GM12891 (cell line): ENCODE results near the gene OCA2.
"Not testable (repeated sequence)": the region's sequence is repeated elsewhere in the genome, so short reads cannot be mapped to it uniquely, and the experiment has no call there.

Experiments used
- DNase-seq: peaks from one replicate; pipeline ENCODE4 v3.0.0; 2011; ENCODE audit warnings: low spot score; ENCODE audit not compliant: insufficient read length
- FAIRE-seq: peaks from 2 replicates; lab custom pipeline; 2011; peaks lifted over from hg19 to GRCh38; lab: Jason Lieb, UNC
- PAX5 ChIP-seq: IDR thresholded peaks from 2 replicates; pipeline ENCODE4 v1.6.1; 2011; ENCODE audit warnings: low read length, moderate library complexity, mild to moderate bottlenecking; ENCODE audit not compliant: insufficient read depth, severe bottlenecking
- POLR2A ChIP-seq: IDR thresholded peaks from 2 replicates; pipeline ENCODE4 v1.6.1; 2011; ENCODE audit warnings: low read depth, low read length, control low read depth
- POLR2AphosphoS5 ChIP-seq: IDR thresholded peaks from 2 replicates; pipeline ENCODE4 v1.6.1; 2011; ENCODE audit warnings: low read depth, low read length, control low read depth
- POU2F2 ChIP-seq: IDR thresholded peaks from 2 replicates; pipeline ENCODE4 v1.6.1; 2011; ENCODE audit warnings: low read depth, mild to moderate bottlenecking, control low read depth, low read length, moderate library complexity
- SPI1 ChIP-seq: IDR thresholded peaks from 2 replicates; pipeline ENCODE4 v1.6.1; 2011; ENCODE audit warnings: low read depth, low read length, control low read depth
- TAF1 ChIP-seq: IDR thresholded peaks from 2 replicates; pipeline ENCODE4 v1.6.1; 2011; ENCODE audit warnings: low read depth, low read length, control low read depth

The OCA2 gene

GRCh38 chr15:28014623-28015200 is 84.4 kb downstream of the OCA2 start:
- TF ChIP-seq TAF1: no peak
- no peak for TF ChIP-seq POLR2A
- no peak for TF ChIP-seq SPI1
- TF ChIP-seq POLR2AphosphoS5: no peak
- no peak for TF ChIP-seq PAX5
- no peak for TF ChIP-seq POU2F2
- no peak for FAIRE-seq
- no peak for DNase-seq

GRCh38 chr15:28013976-28014375 is 85.1 kb downstream of the OCA2 start:
- FAIRE-seq: no peak
- DNase-seq: no peak
- TF ChIP-seq PAX5: no peak
- TF ChIP-seq POLR2A: no peak
- no peak for TF ChIP-seq TAF1
- no peak for TF ChIP-seq POLR2AphosphoS5
- TF ChIP-seq POU2F2: no peak

- no peak for DNase-seq
- no peak for TF ChIP-seq POLR2AphosphoS5
- TF ChIP-seq TAF1: no peak
- TF ChIP-seq POLR2A: no peak
- TF ChIP-seq PAX5: no peak
- TF ChIP-seq SPI1: no peak
- TF ChIP-seq POU2F2: no peak
- FAIRE-seq: no peak
Observed at GRCh38 chr15:28013480-28013879, 85.6 kb downstream of the OCA2 start.

- FAIRE-seq: no peak
- TF ChIP-seq TAF1: no peak
- TF ChIP-seq POLR2A: no peak
- no peak for TF ChIP-seq POLR2AphosphoS5
- TF ChIP-seq SPI1: no peak
- no peak for TF ChIP-seq PAX5
- no peak for TF ChIP-seq POU2F2
- DNase-seq: no peak
Observed at GRCh38 chr15:28012231-28012630, 86.9 kb downstream of the OCA2 start.

GRCh38 chr15:28008175-28008574 is 90.9 kb downstream of the OCA2 start:
- DNase-seq, FAIRE-seq: not testable (repeated sequence)

- FAIRE-seq (no peak), DNase-seq (no peak)
- TF ChIP-seq POLR2AphosphoS5 (no peak), POU2F2 (no peak), SPI1 (no peak), POLR2A (no peak), PAX5 (no peak), TAF1 (no peak)
Observed at GRCh38 chr15:28006116-28006905, 92.8 kb downstream of the OCA2 start.

- DNase-seq: no peak
- FAIRE-seq: no peak
- TF ChIP-seq POU2F2 (no peak), POLR2A (no peak), TAF1 (no peak), PAX5 (no peak), SPI1 (no peak), POLR2AphosphoS5 (no peak)
Observed at GRCh38 chr15:28005004-28005527, 94.0 kb downstream of the OCA2 start.

GRCh38 chr15:28004143-28005003 is 94.7 kb downstream of the OCA2 start:
- TF ChIP-seq PAX5: no peak
- no peak for TF ChIP-seq POLR2AphosphoS5
- TF ChIP-seq POU2F2: no peak
- TF ChIP-seq SPI1: no peak
- TF ChIP-seq TAF1: no peak
- TF ChIP-seq POLR2A: no peak
- no peak for FAIRE-seq
- no peak for DNase-seq

- DNase-seq: no peak
- TF ChIP-seq TAF1 (no peak), POU2F2 (no peak), POLR2A (no peak), POLR2AphosphoS5 (no peak), SPI1 (no peak), PAX5 (no peak)
- FAIRE-seq: no peak
Observed at GRCh38 chr15:28003302-28004037, 95.6 kb downstream of the OCA2 start.
